NCI-H526 treated with DMSO at 0.1 percent for 48 hours (cell line): ENCODE measurements around the gene NFE2L2.
"Not testable (repeated sequence)": the region's sequence is repeated elsewhere in the genome, so short reads cannot be mapped to it uniquely, and the experiment has no call there.

Experiments used
- DNase-seq: peaks from one replicate; lab custom pipeline; 2025; lab: John Stamatoyannopoulos, UW

NFE2L2 gene

DNA sequence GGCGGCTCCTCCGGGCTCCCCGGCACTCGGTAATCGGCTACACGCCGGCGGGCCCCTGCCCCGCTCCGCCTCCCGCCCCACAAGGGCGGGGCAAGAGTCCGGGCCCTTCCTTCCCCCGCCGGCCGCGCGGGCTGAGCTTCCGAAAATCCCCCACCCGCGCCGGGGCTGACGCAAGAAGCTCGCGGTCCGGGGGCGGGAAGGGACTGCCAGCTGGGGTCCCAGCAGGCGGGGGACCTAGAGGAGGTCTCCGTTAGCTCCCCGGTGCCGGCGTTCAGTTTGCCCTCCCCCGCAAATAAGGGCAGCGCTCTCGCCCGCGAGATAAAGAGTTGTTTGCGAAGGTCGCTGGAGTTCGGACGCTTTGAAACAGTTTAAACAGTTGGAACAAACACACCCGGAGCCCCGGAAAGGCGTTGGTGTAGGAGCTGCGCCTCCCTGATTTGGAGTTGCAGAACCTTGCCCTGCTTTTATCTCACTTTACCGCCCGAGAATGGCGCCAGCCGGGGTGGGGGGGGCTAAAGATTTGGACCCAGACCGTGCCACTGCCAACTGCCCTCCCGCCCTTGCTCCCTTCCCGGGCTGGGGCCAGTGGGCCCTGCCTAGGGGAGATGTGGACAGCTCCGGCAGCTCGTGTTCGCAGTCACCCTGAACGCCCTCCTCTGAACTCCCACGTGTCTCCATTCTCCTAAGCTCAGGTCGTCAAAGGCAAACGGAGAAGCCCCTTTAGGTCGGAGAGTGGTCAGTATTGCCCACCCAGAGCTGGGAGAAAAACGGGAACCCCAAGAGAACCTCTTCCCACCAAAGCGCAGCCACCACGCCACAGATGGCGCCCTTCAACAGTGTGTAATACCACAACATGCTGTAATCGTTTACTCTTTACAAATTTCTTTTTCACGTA lies at the start of gene NFE2L2:
Gene NFE2L2, minus strand, starts transcription at position 35 of the 895 bp plus-strand sequence. CDS start 151 bp downstream, outside the sequence.
- DNase-seq = peak; percentile 67

DNA sequence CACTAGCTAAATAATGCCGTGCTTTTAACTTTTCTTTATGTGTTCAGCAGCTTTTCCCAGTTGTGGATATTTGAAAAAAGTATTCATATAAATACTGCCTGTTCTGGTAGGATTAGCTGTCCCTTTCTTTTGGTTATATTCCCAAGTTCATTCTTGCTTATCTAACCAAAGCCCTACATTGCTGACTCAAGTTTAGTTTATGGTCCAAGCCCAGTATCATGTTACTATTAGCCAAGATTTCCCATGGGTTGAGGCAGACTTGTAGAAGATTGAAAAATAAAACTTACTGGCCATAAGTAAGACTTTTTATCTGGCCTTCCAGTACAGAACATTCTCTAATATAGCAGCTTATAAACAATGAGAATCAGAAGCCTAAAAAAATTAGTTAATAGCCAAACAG lies 49.7 kb upstream of the NFE2L2 start:
- no peak for DNase-seq

DNA sequence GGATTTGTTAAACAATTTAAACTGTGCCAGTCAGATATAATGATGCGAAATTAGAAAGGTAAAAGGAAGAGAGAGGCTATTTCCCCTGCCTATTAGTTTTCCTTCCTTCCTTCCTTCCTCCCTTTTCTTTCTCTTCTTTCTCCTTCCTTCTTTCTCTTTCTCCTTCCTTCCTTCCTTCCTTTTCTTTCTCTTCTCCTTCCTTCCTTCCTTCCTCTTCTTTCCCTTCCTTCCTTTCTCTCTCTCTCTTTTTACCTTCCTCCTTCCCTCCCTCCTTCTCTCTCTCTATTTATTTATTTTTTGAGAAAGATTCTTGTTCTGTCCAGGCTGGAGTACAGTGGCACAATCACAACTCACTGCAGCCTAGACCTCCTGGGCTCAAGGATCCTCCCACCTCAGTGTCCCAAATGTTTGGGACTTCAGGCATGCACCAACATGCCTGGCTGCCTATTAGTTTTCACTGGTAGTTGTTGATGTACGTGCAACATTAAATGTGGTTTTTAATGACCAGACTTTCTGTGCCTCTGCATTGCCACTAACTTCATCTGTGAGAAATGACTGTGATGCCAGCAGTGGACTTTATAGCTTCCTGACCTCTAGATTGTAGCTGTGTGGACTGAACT lies 48.7 kb upstream of the NFE2L2 start:
- DNase-seq = no peak

DNA sequence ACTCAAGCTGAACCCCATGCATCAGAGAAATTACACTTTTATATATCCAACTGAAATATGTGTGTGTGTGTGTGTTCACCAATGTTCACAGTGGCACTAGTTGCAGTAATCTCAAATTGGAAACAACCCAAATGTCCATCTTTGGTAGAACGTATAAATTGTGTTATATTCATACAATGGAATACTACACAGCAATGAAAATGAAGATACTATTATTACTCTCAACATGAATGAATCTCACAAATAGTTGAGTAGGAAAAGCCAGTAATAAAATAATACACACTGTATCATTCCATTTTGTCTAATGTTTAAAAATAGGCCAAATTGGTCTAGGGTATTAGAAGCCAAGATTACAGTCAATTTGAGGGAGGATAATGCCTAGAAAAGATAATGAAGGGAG lies 48.0 kb upstream of the NFE2L2 start:
- DNase-seq = no peak

DNA sequence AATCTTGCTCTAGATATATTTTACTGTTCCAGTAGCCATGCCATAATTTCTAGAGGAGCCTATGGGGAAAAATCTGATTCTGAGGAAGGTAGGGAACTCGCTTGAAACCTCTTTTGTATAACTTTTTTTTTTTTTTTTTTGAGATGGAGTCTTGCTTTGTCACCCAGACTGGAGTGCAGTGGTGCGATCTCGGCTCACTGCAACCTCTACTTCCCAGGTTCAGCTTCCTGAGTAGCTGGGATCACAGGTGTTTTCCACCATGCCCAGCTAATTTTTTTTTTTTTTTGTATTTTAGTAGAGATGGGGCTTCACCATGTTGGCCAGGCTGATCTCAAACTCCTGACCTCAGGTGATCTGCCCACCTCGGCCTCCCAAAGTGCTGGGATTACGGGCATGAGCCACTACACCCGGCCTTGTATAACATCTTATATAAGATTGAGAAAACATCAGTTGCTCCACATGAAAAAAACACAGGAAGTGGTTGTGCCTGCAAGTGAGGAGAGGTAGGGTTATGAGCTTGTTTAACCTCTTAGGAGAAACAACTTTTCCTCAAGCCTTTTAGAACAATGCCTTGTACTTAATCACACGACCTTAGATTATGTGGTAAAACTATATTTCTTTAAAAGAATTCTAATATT lies 45.3 kb upstream of the NFE2L2 start:
- DNase-seq = not testable (repeated sequence)

DNA sequence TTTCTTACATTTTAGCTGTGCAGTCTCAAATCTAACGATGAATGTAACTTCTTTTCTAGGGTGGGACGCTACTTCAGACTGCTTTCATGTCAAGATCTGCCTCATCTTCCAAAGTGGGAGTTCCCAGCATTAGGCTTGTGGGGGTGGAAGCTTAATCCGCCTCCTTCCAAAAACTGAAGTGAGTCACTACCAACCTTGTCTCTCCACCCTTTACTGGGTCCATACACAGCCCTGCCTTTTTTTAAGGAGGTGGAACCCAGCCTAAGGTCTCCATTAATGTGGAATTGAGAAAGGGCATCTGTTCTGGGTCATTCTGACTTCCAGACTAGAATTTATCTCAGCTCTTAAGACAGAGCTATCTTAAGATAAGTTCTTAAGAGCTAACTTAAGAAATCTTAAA lies 42.0 kb upstream of the NFE2L2 start:
- DNase-seq = no peak

DNA sequence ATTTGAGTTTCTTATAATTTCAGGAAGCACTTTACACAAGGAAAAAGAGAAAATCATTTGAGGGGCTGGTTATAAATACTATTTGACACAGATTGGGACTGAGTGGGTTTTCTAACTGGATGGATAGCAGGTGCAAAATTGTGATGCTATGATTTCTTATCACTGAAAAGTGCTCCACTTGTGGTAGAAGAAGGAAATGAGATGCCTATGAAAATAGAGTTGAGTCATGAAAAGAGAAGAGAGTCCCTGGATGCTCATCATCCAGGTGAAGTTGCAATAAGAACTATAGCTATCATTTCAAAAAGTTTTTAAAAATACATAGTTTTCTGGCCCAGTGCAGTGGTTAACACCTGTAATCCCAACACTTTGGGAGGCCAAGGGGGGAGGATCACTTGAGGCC lies 39.4 kb upstream of the NFE2L2 start:
- no peak for DNase-seq

DNA sequence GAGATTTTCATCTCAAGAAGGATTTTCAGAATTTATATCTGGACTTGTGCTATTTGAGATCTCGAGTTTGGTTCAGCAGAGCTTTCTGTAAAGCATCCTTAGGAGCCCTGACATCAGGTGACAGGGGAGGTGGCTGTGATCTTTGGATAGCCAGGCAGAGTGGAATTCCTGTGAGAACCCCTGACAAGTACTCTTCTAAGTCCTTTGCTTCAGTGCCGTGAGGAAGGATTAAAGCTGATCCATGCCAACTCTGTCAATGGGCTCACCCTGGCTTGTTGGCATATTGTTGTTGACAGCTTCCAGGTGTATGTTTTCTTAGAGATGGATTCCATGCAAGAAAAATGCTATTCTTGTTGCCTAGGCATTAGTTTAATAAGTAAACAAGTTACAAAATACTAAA lies 38.0 kb upstream of the NFE2L2 start:
- no peak for DNase-seq

DNA sequence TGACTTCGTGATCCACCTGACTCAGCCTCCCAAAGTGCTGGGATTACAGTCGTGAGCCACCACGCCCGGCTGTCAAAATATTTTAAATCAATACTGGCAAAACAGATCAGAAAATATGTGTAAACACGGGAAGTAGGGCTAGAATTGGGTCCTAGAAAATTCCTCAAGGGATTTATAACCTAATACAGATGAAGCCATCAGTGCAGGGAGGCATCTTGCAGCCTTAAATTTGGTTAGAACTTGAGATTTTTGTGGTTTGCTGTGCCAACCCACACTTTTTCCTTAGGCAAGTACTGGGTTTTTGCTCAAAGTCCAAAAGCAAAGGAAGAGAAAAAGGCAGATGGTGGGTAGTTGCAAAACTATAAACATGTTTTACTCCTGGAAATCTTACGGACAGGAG lies 33.7 kb upstream of the NFE2L2 start:
- DNase-seq = no peak

DNA sequence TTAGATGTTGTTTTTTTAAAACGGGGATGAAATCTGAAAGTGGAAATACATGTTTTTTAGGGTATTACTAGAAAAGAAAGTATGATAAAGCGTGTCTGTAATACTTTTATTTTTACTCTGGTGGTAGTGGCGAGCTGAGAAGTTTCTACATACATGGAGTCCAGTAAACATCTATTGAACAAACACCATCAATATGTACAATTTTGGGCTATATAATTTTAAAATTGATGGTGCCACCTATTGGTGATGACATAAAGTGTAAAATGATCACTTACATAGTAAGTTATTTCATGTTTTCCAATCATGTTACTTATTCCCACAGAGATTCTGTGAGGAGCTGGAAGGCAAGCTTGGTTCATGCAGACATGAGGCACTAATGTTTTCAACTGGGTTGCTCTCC lies 31.5 kb upstream of the NFE2L2 start:
- no peak for DNase-seq

DNA sequence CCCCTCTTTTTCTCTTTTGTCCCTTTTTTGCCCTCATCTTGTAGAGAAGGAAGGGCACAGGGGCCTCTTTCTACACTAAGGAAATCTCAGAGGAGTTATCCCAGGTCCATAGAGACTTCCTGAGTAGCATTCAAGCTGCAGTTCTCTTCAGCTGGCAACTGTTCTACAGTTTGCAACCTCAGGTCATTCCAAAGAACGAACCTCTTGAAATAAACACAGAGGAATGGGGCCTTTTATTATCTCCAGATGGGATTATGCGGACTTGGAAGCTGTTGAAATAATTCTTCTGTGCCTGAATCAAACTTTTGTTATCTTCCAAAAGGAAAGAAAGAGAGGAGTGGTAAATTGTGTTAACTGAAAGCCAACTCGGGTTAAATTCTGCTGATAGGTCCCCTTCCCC lies 31.0 kb upstream of the NFE2L2 start:
- DNase-seq = no peak

DNA sequence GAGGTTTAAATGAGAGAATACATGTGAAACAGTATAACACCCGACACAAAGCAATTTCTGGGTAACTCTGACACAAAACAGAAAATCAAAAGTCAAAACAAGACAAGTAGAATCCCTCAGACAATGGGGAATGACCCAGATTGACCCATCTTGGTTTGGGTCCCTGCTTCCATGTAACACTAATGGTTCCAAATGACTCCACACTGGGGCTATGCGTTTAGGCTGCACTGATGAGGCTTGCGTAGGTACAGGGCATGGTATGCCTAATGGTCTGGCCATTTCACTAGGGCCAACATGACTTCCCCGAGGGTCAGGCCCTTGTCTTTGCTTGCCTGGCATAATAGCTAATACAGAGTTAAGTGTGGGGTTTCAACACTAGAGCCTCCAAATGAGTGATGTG lies 27.2 kb upstream of the NFE2L2 start:
- no peak for DNase-seq

DNA sequence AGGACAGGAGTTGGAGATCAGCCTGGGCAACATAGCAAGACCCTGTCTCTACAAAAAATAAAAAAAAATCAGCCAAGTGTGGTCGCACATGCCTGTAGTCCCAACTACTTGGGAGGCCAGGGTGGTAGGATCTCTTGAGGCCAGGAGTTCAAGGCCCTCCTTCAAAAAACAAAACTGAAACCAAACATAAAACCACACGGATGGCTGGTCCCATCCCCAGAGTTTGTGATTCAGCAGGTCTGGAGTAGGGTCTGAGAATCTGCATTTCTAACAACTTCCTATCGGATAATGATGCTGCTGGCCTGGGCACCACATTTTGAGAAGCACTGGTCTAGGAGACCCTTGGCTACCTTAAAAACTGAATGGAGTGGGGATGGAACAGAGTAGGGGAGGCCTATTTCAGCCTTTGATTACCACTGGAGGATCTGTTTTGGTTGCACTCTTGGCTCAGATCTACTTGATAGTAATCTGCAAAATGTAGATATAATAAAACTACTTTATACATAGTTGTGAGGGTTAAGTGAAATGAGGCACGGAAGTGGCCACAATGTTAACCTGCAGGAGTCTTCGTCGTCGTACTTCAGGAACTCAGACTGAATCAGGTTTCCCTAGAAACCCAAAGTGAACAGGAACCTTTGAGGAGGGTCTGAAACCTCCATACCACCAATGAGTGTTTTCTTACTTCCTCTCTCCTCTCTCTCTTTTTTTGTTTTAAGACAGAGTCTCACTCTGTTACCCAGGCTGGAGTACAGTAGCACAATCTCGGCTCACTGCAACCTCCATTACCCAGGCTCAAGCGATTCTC lies 25.5 kb upstream of the NFE2L2 start:
- DNase-seq = no peak

DNA sequence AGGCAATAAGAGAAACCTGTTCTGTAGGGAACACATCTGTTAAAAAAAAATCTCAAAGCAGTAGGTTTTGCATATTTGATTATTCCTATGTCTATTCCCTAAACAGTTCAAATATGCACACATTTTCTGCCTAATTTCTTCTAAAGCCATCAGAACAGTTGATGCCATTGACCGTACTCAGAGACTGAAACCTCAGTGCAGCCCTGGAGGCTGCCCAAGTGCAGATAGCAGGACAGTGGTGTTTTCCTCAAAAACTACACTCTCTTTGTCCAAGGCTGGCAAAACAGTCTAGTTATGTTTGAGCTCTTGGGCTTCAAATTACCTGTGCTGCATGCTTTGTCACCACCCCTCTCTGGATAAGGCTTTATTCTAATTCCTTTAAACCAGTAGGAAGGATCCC lies 23.3 kb upstream of the NFE2L2 start:
- DNase-seq = no peak

DNA sequence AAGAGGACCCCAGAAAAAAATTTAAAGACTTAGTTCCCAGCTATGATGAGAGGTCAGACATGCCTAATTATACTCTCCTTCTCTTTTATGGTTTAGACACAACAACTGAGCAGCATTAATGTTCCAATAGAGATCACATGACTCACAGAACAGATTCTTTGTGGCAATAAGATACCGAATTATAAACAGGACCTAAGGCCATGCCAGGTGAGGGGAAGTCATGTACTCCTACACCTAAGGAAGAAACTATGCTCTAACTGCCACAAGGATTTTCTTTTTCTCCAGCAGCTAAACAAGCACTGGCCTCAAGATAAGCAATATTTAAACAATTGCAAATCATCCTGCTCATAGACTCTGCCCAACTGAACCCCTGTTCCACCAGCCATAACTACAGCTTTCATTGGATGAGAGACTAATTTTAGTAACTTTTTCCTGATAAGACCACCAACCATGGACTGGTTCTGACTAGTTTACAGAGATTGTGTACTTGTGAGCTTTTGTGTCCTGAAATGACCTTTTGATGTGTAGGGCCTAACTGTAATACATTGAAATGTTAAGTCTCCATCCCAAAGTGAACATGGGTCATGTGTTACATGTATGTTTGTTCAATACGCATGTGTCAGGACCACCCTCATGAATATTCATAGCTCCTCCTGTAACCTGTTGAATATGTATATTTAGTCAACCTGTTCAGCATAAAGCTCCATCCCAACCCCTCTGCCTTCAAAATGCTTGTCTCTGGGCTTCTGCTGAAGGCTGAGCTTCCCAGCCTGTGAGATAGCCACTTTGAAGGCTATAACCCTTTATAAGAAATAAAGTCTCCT lies 21.6 kb upstream of the NFE2L2 start:
- no peak for DNase-seq

DNA sequence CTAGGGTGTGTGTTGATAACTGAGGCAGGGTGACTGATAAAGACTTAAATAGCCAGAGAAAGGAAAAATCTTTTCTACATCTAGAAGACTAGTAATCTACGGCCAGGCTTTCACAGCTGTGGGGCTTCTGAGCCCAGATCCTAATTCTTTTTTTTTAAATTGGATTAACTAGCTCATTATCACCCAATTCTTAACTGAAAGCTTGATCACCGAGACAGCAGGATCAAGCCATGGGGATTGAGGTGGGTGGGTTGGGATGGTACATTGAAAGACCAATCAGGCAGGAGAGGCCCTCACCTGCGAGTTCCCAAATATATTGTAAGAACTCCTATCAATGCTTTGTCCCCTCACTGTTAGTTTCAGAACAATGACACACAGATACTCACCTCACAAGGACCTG lies 20.0 kb upstream of the NFE2L2 start:
- DNase-seq = no peak

DNA sequence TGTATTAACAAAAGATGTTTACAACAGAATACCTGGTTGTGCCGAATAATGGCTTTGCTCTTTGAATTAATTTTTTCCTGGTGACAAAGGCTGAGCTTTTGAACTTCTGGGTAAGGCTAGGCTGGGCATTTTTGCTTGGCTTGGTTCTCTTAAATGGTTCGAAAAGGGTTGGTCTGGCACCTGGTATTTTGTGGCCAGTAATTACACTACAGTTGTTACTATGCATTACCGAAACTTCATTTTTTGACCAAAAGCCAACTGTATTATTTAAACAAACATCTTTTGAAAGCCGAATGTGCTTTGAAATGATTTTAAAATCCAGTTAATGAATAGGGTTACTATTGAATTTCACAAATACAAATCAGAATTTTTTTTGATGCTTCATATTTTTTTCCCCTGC lies 19.4 kb upstream of the NFE2L2 start:
- no peak for DNase-seq

DNA sequence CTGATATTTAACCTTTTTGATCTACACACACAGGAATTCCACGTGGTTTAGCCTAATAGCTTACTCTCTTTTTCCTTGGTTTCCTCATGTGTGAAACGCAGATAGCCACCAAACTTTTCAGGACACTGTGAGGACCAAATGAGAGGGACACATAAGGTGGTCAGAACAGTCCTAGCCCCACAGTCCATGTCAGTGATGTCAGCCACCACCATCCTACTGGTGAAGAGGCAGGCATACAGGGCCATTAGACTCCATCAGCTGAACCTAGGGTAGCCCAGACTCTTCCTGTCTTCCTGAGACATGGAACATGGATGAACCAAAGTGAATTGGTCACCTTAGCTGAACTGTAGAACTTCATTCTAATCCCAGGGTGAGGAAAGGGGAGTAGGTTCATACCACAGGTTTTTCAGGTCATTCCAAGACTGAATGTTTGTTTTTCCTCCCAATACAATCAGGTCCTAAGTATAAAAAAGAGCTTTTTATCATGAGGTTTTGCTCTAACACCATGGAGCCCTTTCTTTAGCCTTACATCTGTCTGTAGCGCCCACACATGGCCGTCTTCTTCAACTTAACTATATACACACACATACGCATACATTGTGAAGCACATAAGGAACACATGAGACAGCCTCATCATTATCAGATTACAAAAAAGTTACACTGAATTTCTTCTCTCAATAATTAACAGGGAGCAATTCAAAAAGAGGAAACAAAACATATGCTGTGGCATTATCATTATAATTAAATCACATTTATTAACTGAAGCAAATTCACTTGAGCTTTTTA lies 18.5 kb upstream of the NFE2L2 start:
- no peak for DNase-seq

DNA sequence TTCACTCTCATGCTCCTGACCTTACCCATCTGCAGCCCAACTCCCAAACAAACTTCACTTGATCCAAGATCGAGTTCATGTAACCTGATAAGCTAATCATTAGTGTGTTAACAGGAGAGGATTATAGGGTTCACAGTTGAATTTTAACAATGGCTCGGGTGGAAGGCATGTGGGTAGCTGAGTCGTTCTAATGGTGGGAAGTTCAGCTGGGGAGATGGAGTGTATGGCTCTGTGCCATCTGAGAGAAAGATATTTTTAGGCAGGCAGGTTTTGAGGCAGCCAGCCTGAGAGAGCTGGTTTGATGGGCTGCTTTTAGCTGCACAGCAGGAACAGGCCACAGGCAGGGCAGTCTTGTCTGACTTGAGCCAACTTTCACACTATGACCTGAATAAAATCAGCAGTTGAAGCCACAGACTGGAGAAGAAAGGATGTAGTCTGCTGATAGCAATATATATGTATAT lies 17.7 kb upstream of the NFE2L2 start:
- no peak for DNase-seq

DNA sequence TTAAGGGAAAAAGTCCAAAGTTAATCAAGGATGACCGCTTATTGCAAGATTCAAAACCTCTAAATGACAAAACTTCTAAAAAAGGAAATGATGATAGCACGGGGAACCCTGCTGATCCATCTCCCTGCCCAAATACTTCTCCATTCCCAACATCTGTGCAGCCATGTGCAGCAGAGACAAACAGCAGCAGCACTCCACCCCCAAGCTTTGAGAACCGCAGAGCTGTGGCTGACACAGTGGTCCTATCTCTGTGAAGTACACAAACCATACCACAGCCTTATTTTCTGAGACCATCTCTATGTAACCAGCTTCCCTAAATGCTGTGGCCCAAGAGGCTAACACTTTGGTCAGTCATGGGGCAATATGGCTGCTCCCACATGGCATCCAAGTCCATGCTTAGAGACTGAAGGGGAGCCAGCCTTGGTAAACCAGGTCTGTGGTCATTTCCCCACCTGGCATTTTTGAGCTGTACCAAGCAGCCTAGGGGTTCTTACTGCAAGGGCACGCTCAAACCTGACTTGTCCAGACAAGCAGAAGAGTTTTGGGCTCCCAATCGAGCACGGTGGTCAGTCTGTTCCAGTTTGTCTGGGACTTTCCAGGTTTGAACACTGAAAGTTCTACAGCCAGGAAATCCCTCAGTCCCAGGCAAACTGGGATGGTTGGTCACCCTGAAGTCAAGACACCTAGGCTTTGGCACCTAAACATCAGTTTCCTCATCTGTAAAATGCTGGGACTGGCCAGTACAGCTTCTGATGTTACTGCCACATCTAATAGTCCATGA lies 17.1 kb upstream of the NFE2L2 start:
- DNase-seq = no peak
